ENCODE measurements around the gene INTS2.

DNA sequence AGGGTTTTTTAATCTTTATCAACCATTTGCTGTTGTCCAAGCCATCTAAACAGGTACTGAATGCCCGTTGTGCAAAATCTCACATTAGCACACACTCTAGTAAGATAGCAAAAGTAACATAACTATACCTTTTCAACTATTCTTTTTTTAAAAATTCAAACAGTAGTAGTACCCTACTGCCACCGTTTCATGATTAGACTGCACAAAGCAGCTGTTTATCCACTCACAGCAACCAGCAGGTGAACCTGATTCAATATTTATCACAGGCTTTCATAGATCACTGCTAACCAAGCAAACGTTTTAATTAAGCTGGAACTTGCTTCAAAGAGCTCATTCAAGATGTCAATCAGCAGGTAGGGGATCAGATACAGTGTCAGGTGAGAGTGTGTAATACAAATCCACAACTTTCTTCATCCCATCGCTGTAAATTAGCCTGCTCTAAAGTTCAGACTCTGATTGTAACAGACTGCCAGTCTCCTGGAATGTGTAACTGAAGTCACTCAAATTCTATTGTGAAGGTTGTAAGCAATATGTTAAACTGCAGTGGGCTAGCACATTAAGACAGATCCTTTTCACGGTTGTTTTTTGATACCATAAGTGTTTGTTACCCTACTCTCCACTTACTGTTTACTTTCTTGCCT is 111.8 kb downstream of the INTS2 start:
- TF ChIP-seq, protein P1, sequence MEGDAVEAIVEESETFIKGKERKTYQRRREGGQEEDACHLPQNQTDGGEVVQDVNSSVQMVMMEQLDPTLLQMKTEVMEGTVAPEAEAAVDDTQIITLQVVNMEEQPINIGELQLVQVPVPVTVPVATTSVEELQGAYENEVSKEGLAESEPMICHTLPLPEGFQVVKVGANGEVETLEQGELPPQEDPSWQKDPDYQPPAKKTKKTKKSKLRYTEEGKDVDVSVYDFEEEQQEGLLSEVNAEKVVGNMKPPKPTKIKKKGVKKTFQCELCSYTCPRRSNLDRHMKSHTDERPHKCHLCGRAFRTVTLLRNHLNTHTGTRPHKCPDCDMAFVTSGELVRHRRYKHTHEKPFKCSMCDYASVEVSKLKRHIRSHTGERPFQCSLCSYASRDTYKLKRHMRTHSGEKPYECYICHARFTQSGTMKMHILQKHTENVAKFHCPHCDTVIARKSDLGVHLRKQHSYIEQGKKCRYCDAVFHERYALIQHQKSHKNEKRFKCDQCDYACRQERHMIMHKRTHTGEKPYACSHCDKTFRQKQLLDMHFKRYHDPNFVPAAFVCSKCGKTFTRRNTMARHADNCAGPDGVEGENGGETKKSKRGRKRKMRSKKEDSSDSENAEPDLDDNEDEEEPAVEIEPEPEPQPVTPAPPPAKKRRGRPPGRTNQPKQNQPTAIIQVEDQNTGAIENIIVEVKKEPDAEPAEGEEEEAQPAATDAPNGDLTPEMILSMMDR (IDR thresholded peaks at IDR 0.05) = no peak
- TF ChIP-seq POLR2A (IDR thresholded peaks at IDR 0.05) = no peak
